Prostate gland (tissue), 2 donors: ENCODE measurements around the gene ERP27. TPM values are rescaled to one million over a fixed set of nuclear protein-coding genes. Genes with fewer than 3 reads are reported as not detected.

Source experiments
- DNase-seq: peaks from one replicate; pipeline ENCODE4 v3.0.0-alpha.2; 2019; ENCODE audit warnings: low spot score
- H3K27ac ChIP-seq, 2 donors: fragments of 200-600 bp; sonication (generic); 2 replicates each; pipeline ENCODE4 v1.5.1; 2017 to 2019
- H3K27me3 ChIP-seq: fragments of 200-600 bp; sonication (generic); replicated peaks from 2 replicates; pipeline ENCODE4 v1.5.1; 2019; ENCODE audit not compliant: insufficient read depth
- H3K36me3 ChIP-seq, 2 donors: fragments of 200-600 bp; sonication (generic); 1 replicate in 1 of 2; 2 replicates in 1 of 2; pipeline versions ENCODE4 v1.5.1 to v1.8.1; 2017 to 2019
- H3K4me1 ChIP-seq: fragments of 200-600 bp; sonication (generic); replicated peaks from 2 replicates; pipeline ENCODE4 v1.5.1; 2019
- H3K4me3 ChIP-seq, 2 donors: fragments of 200-600 bp; sonication (generic); 2 replicates each; pipeline ENCODE4 v1.5.1; 2017 to 2019
- H3K9me3 ChIP-seq: fragments of 200-600 bp; sonication (generic); 2 replicates; pipeline ENCODE4 v1.5.1; 2017
- POLR2A ChIP-seq: fragments of 450-650 bp; IDR thresholded peaks from one replicate; pipeline ENCODE4 v1.6.1; 2016; ENCODE audit warnings: antibody characterized with exemption, mild to moderate bottlenecking
- POLR2AphosphoS5 ChIP-seq: sonication (generic); formaldehyde crosslinking; IDR thresholded peaks from one replicate; pipeline ENCODE4 v1.6.1; 2017; ENCODE audit warnings: antibody characterized with exemption
- WGBS: methylation state at CpG from one replicate; pipeline ENCODE4 v1.1.5; 2018; 5-methylcytosine and 5-hydroxymethylcytosine counted together
- intact Hi-C: fragments of 100-400 bp; cut with DNase I; formaldehyde crosslinking; loops from one replicate; pipeline ENCODE4 v1.14.2; 2022
- total RNA-seq, 2 donors: library from RNA; depleted of rRNA; stranded (reverse); fragments of >200 nt; gene quantifications; one replicate each; pipeline ENCODE4 v1.1.0, GENCODE V29; 2016
- TF ChIP-seq, protein P1 (sequence below), 4 experiments: fragments of 200-600 bp in 2 of 4; fragments of 450-650 bp in 2 of 4; sonication (generic) in 2 of 4; IDR thresholded peaks; 1 replicate in 3 of 4; 2 replicates in 1 of 4; pipeline ENCODE4 v1.5.1; 2016 to 2019; ENCODE audit warnings: antibody characterized with exemption in 4 of 4, mild to moderate bottlenecking in 2 of 4, moderate library complexity in 2 of 4

Gene ERP27
- total RNA-seq: 1 to 10 TPM in 1 of 2 donors, under 1 TPM in 1; 0.57 to 2.3 TPM

DNA sequence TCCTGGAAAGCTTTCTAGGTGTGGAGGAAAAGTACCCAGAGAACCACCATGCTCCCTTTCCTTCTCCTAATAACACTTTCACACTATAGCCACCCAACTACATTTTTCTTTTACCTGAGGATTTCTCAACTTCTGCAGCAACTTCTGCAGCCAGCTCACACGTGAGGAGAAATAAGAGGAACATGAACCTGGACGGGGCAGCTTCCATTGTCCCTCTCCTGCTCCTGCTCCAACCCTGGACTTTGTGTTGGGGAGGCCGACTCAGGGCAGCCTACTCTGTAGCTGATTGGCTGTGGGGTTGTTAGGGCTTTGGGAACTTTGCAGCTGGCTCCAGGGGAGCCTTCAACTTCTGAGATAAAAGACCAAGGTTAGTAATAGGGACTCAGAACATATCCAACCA lies at the start of gene ERP27:
ERP27 (minus strand) TSS at position 237 of the 400 bp plus-strand sequence; CDS start at position 208, 29 bp downstream.
- Histone ChIP-seq H3K36me3 (no peaks in the 10 kb centered on the region), H3K27me3 (no peaks in the 10 kb centered on the region), H3K4me1 (no peaks in the 10 kb centered on the region), H3K9me3 (no peaks in the 10 kb centered on the region), H3K27ac (no peak within 1 kb of the TSS), H3K4me3 (no peak within 1 kb of the TSS)
- no peak for DNase-seq
- TF ChIP-seq, protein P1, sequence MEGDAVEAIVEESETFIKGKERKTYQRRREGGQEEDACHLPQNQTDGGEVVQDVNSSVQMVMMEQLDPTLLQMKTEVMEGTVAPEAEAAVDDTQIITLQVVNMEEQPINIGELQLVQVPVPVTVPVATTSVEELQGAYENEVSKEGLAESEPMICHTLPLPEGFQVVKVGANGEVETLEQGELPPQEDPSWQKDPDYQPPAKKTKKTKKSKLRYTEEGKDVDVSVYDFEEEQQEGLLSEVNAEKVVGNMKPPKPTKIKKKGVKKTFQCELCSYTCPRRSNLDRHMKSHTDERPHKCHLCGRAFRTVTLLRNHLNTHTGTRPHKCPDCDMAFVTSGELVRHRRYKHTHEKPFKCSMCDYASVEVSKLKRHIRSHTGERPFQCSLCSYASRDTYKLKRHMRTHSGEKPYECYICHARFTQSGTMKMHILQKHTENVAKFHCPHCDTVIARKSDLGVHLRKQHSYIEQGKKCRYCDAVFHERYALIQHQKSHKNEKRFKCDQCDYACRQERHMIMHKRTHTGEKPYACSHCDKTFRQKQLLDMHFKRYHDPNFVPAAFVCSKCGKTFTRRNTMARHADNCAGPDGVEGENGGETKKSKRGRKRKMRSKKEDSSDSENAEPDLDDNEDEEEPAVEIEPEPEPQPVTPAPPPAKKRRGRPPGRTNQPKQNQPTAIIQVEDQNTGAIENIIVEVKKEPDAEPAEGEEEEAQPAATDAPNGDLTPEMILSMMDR (IDR thresholded peaks at IDR 0.05): no peak
- TF ChIP-seq POLR2AphosphoS5 (no peak), POLR2A (no peak)
- intact Hi-C loops: no loop called here
- 95% methylated on average over 3 of the region's 3 CpGs for WGBS

DNA sequence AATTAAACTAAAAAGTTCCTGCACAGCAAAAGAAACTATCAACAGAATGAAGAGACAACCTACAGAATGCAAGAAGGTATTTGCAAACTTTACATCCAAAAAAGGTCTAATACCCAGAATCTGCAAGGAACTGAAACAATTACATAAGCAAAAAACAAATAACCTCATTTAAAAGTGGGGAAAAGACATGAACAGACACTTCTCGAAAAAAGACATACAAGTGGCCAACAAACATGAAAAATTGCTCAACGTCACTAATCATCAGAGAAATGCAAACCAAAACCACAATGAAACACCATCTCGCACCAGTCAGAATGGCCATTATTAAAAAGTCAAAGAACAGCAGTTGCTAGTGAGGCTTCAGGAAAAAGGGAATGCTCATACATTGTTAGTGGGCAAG lies 49.7 kb upstream of the ERP27 start:
- Histone ChIP-seq H3K4me1 (no peaks in the 10 kb centered on the region), H3K4me3 (no peak overlapping the region), H3K27ac (no peak overlapping the region), H3K9me3 (no peaks in the 10 kb centered on the region), H3K36me3 (no peaks in the 10 kb centered on the region), H3K27me3 (no peaks in the 10 kb centered on the region)
- whole genome bisulfite sequencing: 95% methylated on average over 3 of the region's 3 CpGs
- intact Hi-C loops: no loop called here
- TF ChIP-seq, protein P1 (IDR thresholded peaks at IDR 0.05): no peak
- no peak for TF ChIP-seq POLR2AphosphoS5
- no peak for TF ChIP-seq POLR2A
- no peak for DNase-seq

DNA sequence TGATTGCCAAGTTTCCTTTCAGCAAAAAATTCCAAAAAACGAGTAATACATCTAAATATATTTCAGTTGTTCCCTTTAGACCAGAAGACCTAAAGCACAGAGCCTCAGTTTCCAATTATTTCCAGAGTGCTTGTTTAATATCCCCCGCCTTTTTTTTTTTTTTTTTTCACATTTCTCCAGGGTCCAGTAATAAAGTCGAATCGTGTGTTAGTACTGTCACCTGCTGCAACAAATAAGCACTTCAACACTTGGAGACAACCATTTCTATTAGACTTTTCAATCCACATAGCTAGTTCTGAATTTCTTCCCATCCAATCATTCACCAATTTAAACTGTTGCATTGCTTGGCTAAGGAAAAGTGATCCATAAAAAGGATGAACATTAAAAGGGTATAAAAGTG lies 48.1 kb upstream of the ERP27 start:
- Histone ChIP-seq H3K9me3 (no peaks in the 10 kb centered on the region), H3K27me3 (no peaks in the 10 kb centered on the region), H3K4me3 (no peak overlapping the region), H3K4me1 (no peaks in the 10 kb centered on the region), H3K36me3 (no peaks in the 10 kb centered on the region), H3K27ac (no peak overlapping the region)
- no peak for DNase-seq
- intact Hi-C loops: no loop called here
- 55% methylated on average over 4 of the region's 4 CpGs for WGBS
- TF ChIP-seq POLR2AphosphoS5 (no peak), POLR2A (no peak)
- TF ChIP-seq, protein P1 (IDR thresholded peaks at IDR 0.05): no peak

DNA sequence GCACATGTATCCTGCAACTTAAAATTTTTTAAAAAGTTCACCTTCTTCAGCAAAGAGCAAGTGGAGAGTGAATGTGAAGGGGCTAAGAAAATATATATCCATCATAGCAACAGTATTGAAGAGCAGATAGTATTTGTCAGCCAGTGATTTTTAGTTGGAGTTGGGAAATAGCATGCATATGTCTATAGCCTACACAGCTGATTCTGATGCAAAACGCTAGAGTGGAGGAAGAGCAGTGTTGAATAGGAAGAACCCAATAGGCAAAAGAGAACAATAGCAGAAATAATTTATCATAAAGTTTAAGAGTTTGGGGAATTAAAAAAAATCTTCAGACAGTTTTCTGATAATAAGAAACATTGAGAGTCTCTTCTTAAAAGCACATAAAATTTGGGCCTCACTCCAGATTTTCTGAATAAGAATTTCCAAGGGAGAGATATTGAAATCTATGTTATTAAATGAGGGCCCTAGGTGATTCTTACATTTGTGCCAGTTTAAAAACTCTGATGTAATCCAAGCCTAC lies 46.5 kb upstream of the ERP27 start:
- H3K27me3 ChIP-seq: no peaks in the 10 kb centered on the region
- TF ChIP-seq, protein P1 (IDR thresholded peaks at IDR 0.05): no peak
- TF ChIP-seq POLR2A (no peak), POLR2AphosphoS5 (no peak)
- DNase-seq: no peak
- no peaks in the 10 kb centered on the region for H3K36me3 ChIP-seq
- no peak overlapping the region for H3K4me3 ChIP-seq
- H3K4me1 ChIP-seq: no peaks in the 10 kb centered on the region
- 61% methylated on average over 1 of the region's 1 CpG for WGBS
- H3K27ac ChIP-seq: no peak overlapping the region
- intact Hi-C loops: no loop called here
- H3K9me3 ChIP-seq: no peaks in the 10 kb centered on the region

GRCh38 chr12:14984036-14984435 lies 45.7 kb upstream of the ERP27 start:
- no peaks in the 10 kb centered on the region for H3K4me1 ChIP-seq
- WGBS: 71% methylated on average over 1 of the region's 1 CpG
- DNase-seq: no peak
- H3K4me3 ChIP-seq: no peak overlapping the region
- H3K27ac ChIP-seq: no peak overlapping the region
- TF ChIP-seq, protein P1 (IDR thresholded peaks at IDR 0.05): no peak
- TF ChIP-seq POLR2A (no peak), POLR2AphosphoS5 (no peak)
- no peaks in the 10 kb centered on the region for H3K27me3 ChIP-seq
- intact Hi-C loops: no loop called here
- H3K9me3 ChIP-seq: no peaks in the 10 kb centered on the region
- H3K36me3 ChIP-seq: no peaks in the 10 kb centered on the region
